ENCODE results near the gene TEAD1. TPM values are rescaled to one million over a fixed set of nuclear protein-coding genes. Genes with fewer than 3 reads are reported as not detected.

The TEAD1 gene
- polyA plus RNA-seq, 2 of the 4 experiments (the other 2 are of a cell fraction), result 111 to 112 TPM

DNA sequence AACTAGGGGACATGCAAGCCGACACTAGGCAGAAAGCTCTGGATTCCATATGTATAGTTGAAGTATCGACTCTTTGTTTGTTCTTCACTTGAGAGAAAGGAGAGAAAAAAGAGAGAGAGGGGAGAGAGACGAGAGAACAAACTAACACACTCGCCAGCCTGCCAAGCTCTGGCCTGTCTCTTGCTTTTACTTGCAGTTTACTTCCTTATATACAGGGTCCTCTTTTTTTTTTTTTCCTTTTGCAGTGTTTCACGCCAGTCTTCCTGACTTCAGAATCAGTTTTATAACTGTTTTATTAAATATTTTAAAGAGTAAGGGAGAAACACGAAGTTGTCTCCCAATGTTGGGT, 19.9 kb downstream of the TEAD1 start:
- CTCF ChIA-PET, result interaction anchor here (1.0 to 1.6 kb wide), 6 partner anchors 10 to 405 kb away, joined by 3 to 5 read pairs (median 4); no protein-coding TSS in a partner anchor
- peak overlapping the region; percentile 92 to 94 for H3K27ac ChIP-seq
- H3K9me3 ChIP-seq, result no peaks in the 10 kb centered on the region
- no peak for FAIRE-seq
- WGBS (ENCODE audit: missing lambda C conversion rate), result under 1% methylated on average over 6 of the region's 6 CpGs
- peak; percentile 26 to 31; a peak in 4 of 6 replicates for ATAC-seq
- peak overlapping the region; percentile 90 for H3K4me2 ChIP-seq
- H3K4me3 ChIP-seq, result peak overlapping the region; percentile 31
- peaks cover 93% of the 10 kb centered on the region for H3K4me1 ChIP-seq
- TF ChIP-seq USF2 (IDR thresholded peaks at IDR 0.05), result no peak
- TF ChIP-seq EHF (CRISPR knock-in tag; IDR thresholded peaks at IDR 0.05), result 0 out of 2 replicates have a peak, but pooled peaks have one; percentile 5
- TF ChIP-seq HOXB5 (CRISPR knock-in tag; IDR thresholded peaks at IDR 0.05), result peak; percentile 33; the same call in 1 of the 2 replicates
- no peak for TF ChIP-seq MAX (IDR thresholded peaks at IDR 0.05)
- TF ChIP-seq NFE2L2 (conservative IDR thresholded peaks at IDR 0.05; ENCODE audit: low read length), result no peak
- no peak for TF ChIP-seq BHLHE40 (IDR thresholded peaks at IDR 0.05; ENCODE audit: low read depth, low read length)
- POLR2A ChIA-PET, result interaction anchor here (0.7 to 1.3 kb wide), 4 partner anchors 14 to 120 kb away, joined by 3 to 5 read pairs (median 4); no protein-coding TSS in a partner anchor
- DNase-seq (ENCODE audit: low read depth in 1 of 2, low spot score in 1 of 2), result peak in 1 of 2 experiments; percentile 56

DNA sequence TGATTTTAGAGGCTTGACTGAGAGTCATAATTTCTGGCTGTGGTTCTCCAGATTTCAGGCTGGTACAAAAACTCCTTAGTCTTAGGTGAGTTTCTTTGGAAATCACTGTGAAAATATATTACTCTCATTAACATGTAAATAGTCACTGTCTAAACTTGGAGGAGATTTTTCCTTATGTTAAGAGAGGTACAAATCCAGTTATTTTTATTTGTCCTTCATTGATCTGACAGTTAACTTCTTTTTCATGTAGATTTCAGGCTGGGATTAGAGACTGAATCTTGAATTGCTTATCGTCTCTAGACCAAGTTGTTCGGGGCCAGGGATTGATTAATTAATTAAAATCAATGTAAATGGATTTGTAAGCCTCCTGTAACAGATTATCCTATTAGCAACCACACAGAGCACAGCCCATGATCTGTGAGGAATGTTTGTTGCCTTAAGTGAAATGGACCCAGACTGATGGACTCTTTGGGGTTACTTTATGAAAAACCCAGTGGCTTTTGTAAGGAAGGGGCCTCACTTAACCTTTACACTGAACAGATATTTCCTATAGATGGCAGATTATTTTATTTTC, 21.1 kb downstream of the TEAD1 start:
- ChIA-PET POLR2A (interaction anchor here (1.1 kb wide), 1 partner anchor 15 kb away, joined by 5 read pairs; no protein-coding TSS in a partner anchor), CTCF (interaction anchor here (1.2 to 1.3 kb wide), 2 partner anchors 15 to 407 kb away, joined by 4 read pairs; no protein-coding TSS in a partner anchor)
- H3K4me3 ChIP-seq, result no peak overlapping the region
- no peak for FAIRE-seq
- no peaks in the 10 kb centered on the region for H3K9me3 ChIP-seq
- no peak for ATAC-seq
- H3K27ac ChIP-seq, result peak overlapping the region; percentile 92 to 94
- 92% methylated on average over 2 of the region's 2 CpGs for WGBS (ENCODE audit: missing lambda C conversion rate)
- no peak for DNase-seq (ENCODE audit: low read depth in 1 of 2, low spot score in 1 of 2)
- TF ChIP-seq EHF (CRISPR knock-in tag; IDR thresholded peaks at IDR 0.05) (no peak), HOXA7 (CRISPR knock-in tag; IDR thresholded peaks at IDR 0.05) (no peak), FOSL2 (IDR thresholded peaks at IDR 0.05) (no peak), FOSL2 (CRISPR knock-in tag; IDR thresholded peaks at IDR 0.05) (no peak), RNF2 (IDR thresholded peaks at IDR 0.05; ENCODE audit: borderline replicate concordance, low read depth) (no peak), RFX5 (IDR thresholded peaks at IDR 0.05) (no peak), ZFP36 (IDR thresholded peaks at IDR 0.05; ENCODE audit: borderline replicate concordance, partially characterized antibody) (no peak), SREBF2 (IDR thresholded peaks at IDR 0.05) (no peak), SMC3 (IDR thresholded peaks at IDR 0.05) (no peak), RCOR1 (IDR thresholded peaks at IDR 0.05; ENCODE audit: low read depth, low read length) (no peak), KDM1A (IDR thresholded peaks at IDR 0.05; ENCODE audit: low read depth) (no peak), ESRRA (IDR thresholded peaks at IDR 0.05; ENCODE audit: borderline replicate concordance, low read length) (no peak), NPAS2 (CRISPR knock-in tag; IDR thresholded peaks at IDR 0.05; ENCODE audit: borderline replicate concordance) (no peak)
- TF ChIP-seq, protein P1, sequence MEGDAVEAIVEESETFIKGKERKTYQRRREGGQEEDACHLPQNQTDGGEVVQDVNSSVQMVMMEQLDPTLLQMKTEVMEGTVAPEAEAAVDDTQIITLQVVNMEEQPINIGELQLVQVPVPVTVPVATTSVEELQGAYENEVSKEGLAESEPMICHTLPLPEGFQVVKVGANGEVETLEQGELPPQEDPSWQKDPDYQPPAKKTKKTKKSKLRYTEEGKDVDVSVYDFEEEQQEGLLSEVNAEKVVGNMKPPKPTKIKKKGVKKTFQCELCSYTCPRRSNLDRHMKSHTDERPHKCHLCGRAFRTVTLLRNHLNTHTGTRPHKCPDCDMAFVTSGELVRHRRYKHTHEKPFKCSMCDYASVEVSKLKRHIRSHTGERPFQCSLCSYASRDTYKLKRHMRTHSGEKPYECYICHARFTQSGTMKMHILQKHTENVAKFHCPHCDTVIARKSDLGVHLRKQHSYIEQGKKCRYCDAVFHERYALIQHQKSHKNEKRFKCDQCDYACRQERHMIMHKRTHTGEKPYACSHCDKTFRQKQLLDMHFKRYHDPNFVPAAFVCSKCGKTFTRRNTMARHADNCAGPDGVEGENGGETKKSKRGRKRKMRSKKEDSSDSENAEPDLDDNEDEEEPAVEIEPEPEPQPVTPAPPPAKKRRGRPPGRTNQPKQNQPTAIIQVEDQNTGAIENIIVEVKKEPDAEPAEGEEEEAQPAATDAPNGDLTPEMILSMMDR (IDR thresholded peaks at IDR 0.05), result no peak
- TF ChIP-seq, protein P2, sequence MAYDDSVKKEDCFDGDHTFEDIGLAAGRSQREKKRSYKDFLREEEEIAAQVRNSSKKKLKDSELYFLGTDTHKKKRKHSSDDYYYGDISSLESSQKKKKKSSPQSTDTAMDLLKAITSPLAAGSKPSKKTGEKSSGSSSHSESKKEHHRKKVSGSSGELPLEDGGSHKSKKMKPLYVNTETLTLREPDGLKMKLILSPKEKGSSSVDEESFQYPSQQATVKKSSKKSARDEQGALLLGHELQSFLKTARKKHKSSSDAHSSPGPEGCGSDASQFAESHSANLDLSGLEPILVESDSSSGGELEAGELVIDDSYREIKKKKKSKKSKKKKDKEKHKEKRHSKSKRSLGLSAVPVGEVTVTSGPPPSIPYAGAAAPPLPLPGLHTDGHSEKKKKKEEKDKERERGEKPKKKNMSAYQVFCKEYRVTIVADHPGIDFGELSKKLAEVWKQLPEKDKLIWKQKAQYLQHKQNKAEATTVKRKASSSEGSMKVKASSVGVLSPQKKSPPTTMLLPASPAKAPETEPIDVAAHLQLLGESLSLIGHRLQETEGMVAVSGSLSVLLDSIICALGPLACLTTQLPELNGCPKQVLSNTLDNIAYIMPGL (CRISPR knock-in tag; IDR thresholded peaks at IDR 0.05; ENCODE audit: borderline replicate concordance), result no peak
- H3K4me1 ChIP-seq, result peaks cover 93% of the 10 kb centered on the region
- H3K4me2 ChIP-seq, result peak overlapping the region; percentile 90

All from A549 (cell line).